Hypothalamus (tissue), 51 donors: ENCODE results near the gene NDUFV3.
"Not testable (repeated sequence)": the region's sequence is repeated elsewhere in the genome, so short reads cannot be mapped to it uniquely, and the experiment has no call there.

ENCODE experiments used
- DNase-seq, 51 donors: peaks; one replicate each; lab custom pipeline; 2025; lab: John Stamatoyannopoulos, UW

NDUFV3 gene

GRCh38 chr21:42892931-42893755 lies at the start of gene NDUFV3:
NDUFV3 (plus strand) TSS chr21:42893309; CDS start chr21:42893334, 25 bp downstream.
- peak; percentile 88 to 100 (median 99) for DNase-seq

GRCh38 chr21:42844411-42845113 lies 48.5 kb upstream of the NDUFV3 start:
- DNase-seq: peak in 28 of 51 donors; percentile 22 to 73 (median 47)

GRCh38 chr21:42845296-42845965 lies 47.7 kb upstream of the NDUFV3 start:
- peak in 31 of 51 donors; percentile 6 to 77 (median 47) for DNase-seq

GRCh38 chr21:42846221-42846620 lies 46.9 kb upstream of the NDUFV3 start:
- no peak for DNase-seq

GRCh38 chr21:42847051-42847707 lies 45.9 kb upstream of the NDUFV3 start:
- no peak for DNase-seq

- DNase-seq: no peak
These were observed 45.4 kb upstream of the NDUFV3 start for GRCh38 chr21:42847726-42848125.

- not testable (repeated sequence) for DNase-seq
These were observed 44.8 kb upstream of the NDUFV3 start for GRCh38 chr21:42848144-42848931.

GRCh38 chr21:42848932-42849758 lies 44.0 kb upstream of the NDUFV3 start:
- DNase-seq: no peak

GRCh38 chr21:42849759-42850412 lies 43.2 kb upstream of the NDUFV3 start:
- DNase-seq: no peak

- no peak for DNase-seq
These were observed 42.6 kb upstream of the NDUFV3 start for GRCh38 chr21:42850463-42850862.

GRCh38 chr21:42850866-42851391 lies 42.2 kb upstream of the NDUFV3 start:
- DNase-seq: no peak

- no peak for DNase-seq
These were observed 41.1 kb upstream of the NDUFV3 start for GRCh38 chr21:42851812-42852665.

- DNase-seq: no peak
These were observed 40.1 kb upstream of the NDUFV3 start for GRCh38 chr21:42852925-42853570.

- no peak for DNase-seq
These were observed 39.5 kb upstream of the NDUFV3 start for GRCh38 chr21:42853621-42854020.

GRCh38 chr21:42854246-42855010 lies 38.7 kb upstream of the NDUFV3 start:
- DNase-seq: no peak
